HG03108 (cell line): Measurements from ENCODE around the gene PCGF2.
"Not testable (repeated sequence)": the region's sequence is repeated elsewhere in the genome, so short reads cannot be mapped to it uniquely, and the experiment has no call there.

ENCODE experiments used
- ATAC-seq: cut with Tn5 transposase; IDR thresholded peaks from one replicate; pipeline ENCODE4 v1.9.1; 2021; ENCODE audit warnings: moderate library complexity; ENCODE audit not compliant: unreplicated experiment

PCGF2 gene

GRCh38 chr17:38738007-38738662 is 10.0 kb downstream of the PCGF2 start:
- no peak for ATAC-seq

GRCh38 chr17:38735161-38735997 is 12.8 kb downstream of the PCGF2 start:
- ATAC-seq: no peak

- ATAC-seq: no peak
Measured at GRCh38 chr17:38733982-38734973, 13.9 kb downstream of the PCGF2 start.

- ATAC-seq: no peak
Measured at GRCh38 chr17:38733282-38733981, 14.7 kb downstream of the PCGF2 start.

GRCh38 chr17:38732376-38733281 is 15.5 kb downstream of the PCGF2 start:
- no peak for ATAC-seq

- ATAC-seq: no peak
Measured at GRCh38 chr17:38731526-38732294, 16.4 kb downstream of the PCGF2 start.

GRCh38 chr17:38730526-38731379 is 17.4 kb downstream of the PCGF2 start:
- ATAC-seq: no peak

GRCh38 chr17:38729886-38730525 is 18.1 kb downstream of the PCGF2 start, which contains the start of gene CISD3:
TSS of gene CISD3 (plus strand) at chr17:38730341. CDS start at chr17:38730359, 18 bp downstream.
- ATAC-seq: peak; percentile 73

GRCh38 chr17:38729368-38729885 is 18.7 kb downstream of the PCGF2 start:
- ATAC-seq: no peak

- no peak for ATAC-seq
Measured at GRCh38 chr17:38728290-38728831, 19.8 kb downstream of the PCGF2 start.

GRCh38 chr17:38727736-38728135 is 20.4 kb downstream of the PCGF2 start:
- ATAC-seq: no peak

- ATAC-seq: not testable (repeated sequence)
Measured at GRCh38 chr17:38726145-38726544, 22.0 kb downstream of the PCGF2 start.

GRCh38 chr17:38725066-38725465 is 23.1 kb downstream of the PCGF2 start:
- no peak for ATAC-seq

GRCh38 chr17:38724337-38724988 is 23.7 kb downstream of the PCGF2 start:
- ATAC-seq: no peak

- ATAC-seq: no peak
Measured at GRCh38 chr17:38721802-38722201, 26.3 kb downstream of the PCGF2 start.

GRCh38 chr17:38720941-38721340 is 27.2 kb downstream of the PCGF2 start:
- no peak for ATAC-seq
